ENCODE data around the gene CCL5. TPM values are rescaled to one million over a fixed set of nuclear protein-coding genes. Genes with fewer than 3 reads are reported as not detected.

CCL5 gene
- total and polyA plus RNA-seq, 10 of the 15 experiments (the other 5 are each of a cell fraction or from before 2014, with no cell fraction given) = 45.7 to 186 (median 90.8) TPM

DNA sequence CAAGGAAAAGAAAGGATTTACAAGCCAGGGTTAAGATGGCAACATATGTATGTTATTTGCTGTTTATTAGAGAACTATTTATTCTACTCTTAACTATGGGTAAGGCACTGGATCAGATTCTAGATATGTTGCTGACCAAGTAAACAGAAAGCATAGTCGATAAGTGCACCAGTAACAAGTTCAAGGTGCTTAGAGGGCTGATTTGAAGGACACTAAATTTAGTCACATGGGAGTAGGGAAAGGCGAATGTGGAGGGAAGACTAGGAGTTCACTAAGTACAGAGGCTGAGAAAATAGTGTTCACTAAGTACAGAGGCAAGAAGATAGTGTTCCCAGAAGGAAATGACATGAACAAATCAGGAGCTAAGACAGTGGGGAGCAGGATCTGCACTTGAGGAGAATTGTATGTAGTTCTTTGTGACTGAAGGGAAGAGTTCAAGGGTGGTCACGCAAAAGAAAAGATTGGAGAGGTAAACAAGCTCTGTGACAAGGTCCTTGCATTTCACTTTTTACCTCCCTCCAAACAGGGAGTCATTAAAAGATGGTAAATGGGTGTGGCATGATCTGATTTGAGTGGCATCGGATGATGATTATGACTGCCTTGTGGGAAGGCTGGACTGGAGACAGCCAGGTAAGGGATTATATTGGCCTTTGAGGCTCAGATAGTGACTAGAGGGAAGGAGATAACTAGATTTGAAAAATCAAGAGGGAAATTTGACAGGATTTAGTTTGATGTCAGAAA is 32.4 kb downstream of the CCL5 start:
- 93% methylated on average over 4 of the region's 4 CpGs for WGBS (ENCODE audit: insufficient coverage, insufficient replicate concordance, low lambda C conversion rate, missing lambda C conversion rate)
- no peaks in the 10 kb centered on the region for H3K9me3 ChIP-seq (replicated peaks; ENCODE audit: control insufficient read depth, insufficient read depth, low read length)
- in situ Hi-C loops (cut with MboI) (no loop called here), intact Hi-C loops (cut with micrococcal nuclease; ENCODE audit: unreplicated experiment) (loop anchor here (5.0 kb wide), 2 partner anchors 84 to 99 kb away; partner anchors contain the start of gene RDM1)
- FAIRE-seq = no peak
- no peak overlapping the region for H3K4me3 ChIP-seq
- ChIA-PET SMC1A (ENCODE audit: uncharacterized antibody, unreplicated experiment) (interaction anchor here (1.1 to 6.6 kb wide), 14 partner anchors 9 to 128 kb away, joined by 3 to 33 read pairs (median 4); partner anchors contain the start of gene RDM1), CTCF (interaction anchor here (0.7 to 4.7 kb wide), 25 partner anchors 9 to 1910 kb away, joined by 3 to 38 read pairs (median 4); partner anchors contain the start of genes LYZL6, RDM1 and TAF15), POLR2A (no interaction called here), RAD21 (ENCODE audit: unreplicated experiment) (interaction anchor here (0.8 to 3.3 kb wide), 8 partner anchors 21 to 301 kb away, joined by 3 to 19 read pairs (median 8); partner anchors contain the start of genes CCL5 and RDM1)
- no TSS peak for BruUV-seq (replicated peaks)
- no peaks in the 10 kb centered on the region for H4K20me1 ChIP-seq (ENCODE audit: control insufficient read depth, insufficient read depth)
- no peak for TF ChIP-seq IKZF1 (conservative IDR thresholded peaks at IDR 0.05)
- no peak for TF ChIP-seq SREBF1 (IDR thresholded peaks at IDR 0.05; ENCODE audit: low read length)
- no peak for TF ChIP-seq MTA3 (IDR thresholded peaks at IDR 0.05; ENCODE audit: borderline replicate concordance, low read length)
- TF ChIP-seq NR2C1 (IDR thresholded peaks at IDR 0.05) = no peak
- TF ChIP-seq, protein P1, sequence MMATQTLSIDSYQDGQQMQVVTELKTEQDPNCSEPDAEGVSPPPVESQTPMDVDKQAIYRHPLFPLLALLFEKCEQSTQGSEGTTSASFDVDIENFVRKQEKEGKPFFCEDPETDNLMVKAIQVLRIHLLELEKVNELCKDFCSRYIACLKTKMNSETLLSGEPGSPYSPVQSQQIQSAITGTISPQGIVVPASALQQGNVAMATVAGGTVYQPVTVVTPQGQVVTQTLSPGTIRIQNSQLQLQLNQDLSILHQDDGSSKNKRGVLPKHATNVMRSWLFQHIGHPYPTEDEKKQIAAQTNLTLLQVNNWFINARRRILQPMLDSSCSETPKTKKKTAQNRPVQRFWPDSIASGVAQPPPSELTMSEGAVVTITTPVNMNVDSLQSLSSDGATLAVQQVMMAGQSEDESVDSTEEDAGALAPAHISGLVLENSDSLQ (IDR thresholded peaks at IDR 0.05) = no peak
- TF ChIP-seq EGR1 (IDR thresholded peaks at IDR 0.05; ENCODE audit: borderline replicate concordance in 1 of 2, low read depth in 2 of 2, low read length in 2 of 2) = no peak
- TF ChIP-seq, protein P2, sequence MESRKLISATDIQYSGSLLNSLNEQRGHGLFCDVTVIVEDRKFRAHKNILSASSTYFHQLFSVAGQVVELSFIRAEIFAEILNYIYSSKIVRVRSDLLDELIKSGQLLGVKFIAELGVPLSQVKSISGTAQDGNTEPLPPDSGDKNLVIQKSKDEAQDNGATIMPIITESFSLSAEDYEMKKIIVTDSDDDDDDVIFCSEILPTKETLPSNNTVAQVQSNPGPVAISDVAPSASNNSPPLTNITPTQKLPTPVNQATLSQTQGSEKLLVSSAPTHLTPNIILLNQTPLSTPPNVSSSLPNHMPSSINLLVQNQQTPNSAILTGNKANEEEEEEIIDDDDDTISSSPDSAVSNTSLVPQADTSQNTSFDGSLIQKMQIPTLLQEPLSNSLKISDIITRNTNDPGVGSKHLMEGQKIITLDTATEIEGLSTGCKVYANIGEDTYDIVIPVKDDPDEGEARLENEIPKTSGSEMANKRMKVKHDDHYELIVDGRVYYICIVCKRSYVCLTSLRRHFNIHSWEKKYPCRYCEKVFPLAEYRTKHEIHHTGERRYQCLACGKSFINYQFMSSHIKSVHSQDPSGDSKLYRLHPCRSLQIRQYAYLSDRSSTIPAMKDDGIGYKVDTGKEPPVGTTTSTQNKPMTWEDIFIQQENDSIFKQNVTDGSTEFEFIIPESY (IDR thresholded peaks at IDR 0.05) = no peak
- TF ChIP-seq EZH2 (IDR thresholded peaks at IDR 0.05; ENCODE audit: borderline replicate concordance, control insufficient read depth, low read depth, low read length) = no peak
- TF ChIP-seq, protein P3, sequence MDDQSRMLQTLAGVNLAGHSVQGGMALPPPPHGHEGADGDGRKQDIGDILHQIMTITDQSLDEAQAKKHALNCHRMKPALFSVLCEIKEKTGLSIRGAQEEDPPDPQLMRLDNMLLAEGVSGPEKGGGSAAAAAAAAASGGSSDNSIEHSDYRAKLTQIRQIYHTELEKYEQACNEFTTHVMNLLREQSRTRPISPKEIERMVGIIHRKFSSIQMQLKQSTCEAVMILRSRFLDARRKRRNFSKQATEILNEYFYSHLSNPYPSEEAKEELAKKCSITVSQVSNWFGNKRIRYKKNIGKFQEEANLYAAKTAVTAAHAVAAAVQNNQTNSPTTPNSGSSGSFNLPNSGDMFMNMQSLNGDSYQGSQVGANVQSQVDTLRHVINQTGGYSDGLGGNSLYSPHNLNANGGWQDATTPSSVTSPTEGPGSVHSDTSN (IDR thresholded peaks at IDR 0.05; ENCODE audit: insufficient replicate concordance, low read depth, low read length) = no peak
- TF ChIP-seq IKZF2 (IDR thresholded peaks at IDR 0.05) = no peak
- no peaks in the 10 kb centered on the region for H3K27me3 ChIP-seq (replicated peaks in 1 of 2; ENCODE audit: control insufficient read depth in 2 of 2, insufficient read depth in 2 of 2, low read length in 1 of 2)
- H3K79me2 ChIP-seq (ENCODE audit: control insufficient read depth, insufficient read depth, low read length) = no peaks in the 10 kb centered on the region
- peaks cover 9 to 27% of the 10 kb centered on the region in 2 experiments for H3K36me3 ChIP-seq (ENCODE audit: control insufficient read depth in 2 of 2, insufficient read depth in 2 of 2, low read length in 1 of 2)
- no peak for DNase-seq (ENCODE audit: low read depth, low spot score)
- no peak overlapping the region for H3K4me2 ChIP-seq (ENCODE audit: control insufficient read depth, insufficient read depth)
- H2AFZ ChIP-seq (ENCODE audit: control insufficient read depth, low read depth, low read length) = no peak overlapping the region
- ATAC-seq = no peak
- H3K4me1 ChIP-seq (ENCODE audit: control insufficient read depth, insufficient read depth, low read length) = no peaks in the 10 kb centered on the region
- no peak overlapping the region for H3K9ac ChIP-seq (ENCODE audit: control insufficient read depth, insufficient read depth, low read length)
- no peak overlapping the region for H3K27ac ChIP-seq (ENCODE audit: control insufficient read depth, insufficient read depth)

Measured in GM12878 (cell line).